Measurements from ENCODE around the gene SMYD5. TPM values are rescaled to one million over a fixed set of nuclear protein-coding genes. Genes with fewer than 3 reads are reported as not detected.

SMYD5 gene
- total RNA-seq, 1 experiment from 2014 or later, result 37.4 TPM

DNA sequence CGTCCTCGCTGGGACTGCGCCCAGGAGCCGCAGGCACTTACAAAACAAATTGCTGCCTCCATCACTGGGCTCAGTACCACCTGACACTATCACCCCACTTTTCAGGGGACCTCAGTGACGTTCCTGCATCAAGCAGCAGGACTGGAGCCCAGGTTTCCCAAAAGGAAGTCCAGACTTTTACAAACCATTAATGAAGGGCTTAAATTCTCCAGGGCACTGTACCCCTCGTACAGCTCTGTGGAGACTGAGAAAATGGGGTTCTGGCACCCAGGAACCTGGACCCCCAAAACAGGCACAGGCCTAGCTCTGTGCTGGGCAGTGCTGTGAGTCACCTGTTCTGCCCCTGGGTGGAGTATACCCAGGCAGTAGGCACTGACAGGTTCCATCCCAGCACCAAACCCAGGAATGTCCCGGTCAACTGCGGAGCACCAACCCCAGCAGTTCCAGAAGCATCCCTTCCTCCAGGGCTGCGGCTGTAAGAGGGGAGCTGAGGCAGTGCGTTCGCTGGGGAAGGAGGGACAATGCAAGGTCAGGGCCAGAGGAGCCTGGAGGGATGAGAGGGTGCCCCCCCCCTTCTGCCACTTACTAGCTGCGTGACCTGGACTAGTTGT, 36.3 kb upstream of the SMYD5 start:
- intact Hi-C loops (cut with micrococcal nuclease), result loop anchor here (1.0 to 5.0 kb wide), 5 partner anchors 35 to 405 kb away; no protein-coding TSS in a partner anchor
- Histone ChIP-seq H3K4me3 (replicated peaks in 1 of 2; ENCODE audit: low read depth in 1 of 2, low read length in 2 of 2) (peak overlapping the region; percentile 22 to 45), H2AFZ (ENCODE audit: low read depth, low read length, poor library complexity, severe bottlenecking) (peak overlapping the region; percentile 89), H4K20me1 (ENCODE audit: insufficient read depth) (no peaks in the 10 kb centered on the region), H3K9ac (ENCODE audit: low read length) (no peak overlapping the region; the same call in 1 of the 2 replicates), H3K9me2 (ENCODE audit: insufficient read depth) (no peaks in the 10 kb centered on the region), H3K79me2 (ENCODE audit: insufficient read depth, low read length) (no peaks in the 10 kb centered on the region), H3K4me1 (ENCODE audit: control insufficient read depth in 1 of 2, insufficient read depth in 2 of 2, low read length in 2 of 2) (peaks cover 9 to 14% of the 10 kb centered on the region in 2 experiments; a peak in 3 of 4 replicates), H3K4me2 (ENCODE audit: low read length) (peak overlapping the region; percentile 79), H3K27me3 (ENCODE audit: insufficient read depth, low read length) (no peaks in the 10 kb centered on the region), H3K36me3 (ENCODE audit: control insufficient read depth in 1 of 2, insufficient read depth in 2 of 2, low read length in 2 of 2) (no peaks in the 10 kb centered on the region), H3K27ac (ENCODE audit: low read depth, low read length) (no peak overlapping the region), H3K9me3 (ENCODE audit: control insufficient read depth in 1 of 2, insufficient read depth in 1 of 2, low read depth in 1 of 2, low read length in 2 of 2) (no peaks in the 10 kb centered on the region)
- ChIA-PET RAD21 (ENCODE audit: low non-redundant PET in 1 of 2, low total read pairs in 2 of 2, uncharacterized antibody in 2 of 2, unreplicated experiment in 2 of 2) (interaction anchor here (1.0 to 1.5 kb wide), 4 partner anchors 21 to 315 kb away, joined by 3 to 8 read pairs (median 4); partner anchors contain the start of gene SMYD5 (in 1 of the 2)), CTCF (interaction anchor here (0.6 to 2.6 kb wide), 31 partner anchors 10 to 397 kb away, joined by 3 to 31 read pairs (median 4); partner anchors contain the start of genes PRADC1 and SPR), POLR2A (interaction anchor here (0.6 to 1.3 kb wide), 2 partner anchors 35 to 56 kb away, joined by 3 to 5 read pairs; partner anchors contain the start of gene CCT7)
- DNase-seq (ENCODE audit: low read depth, low spot score), result no peak
- BruUV-seq (replicated peaks), result no TSS peak
- ATAC-seq, result peak; percentile 44
- TF ChIP-seq, protein P1, sequence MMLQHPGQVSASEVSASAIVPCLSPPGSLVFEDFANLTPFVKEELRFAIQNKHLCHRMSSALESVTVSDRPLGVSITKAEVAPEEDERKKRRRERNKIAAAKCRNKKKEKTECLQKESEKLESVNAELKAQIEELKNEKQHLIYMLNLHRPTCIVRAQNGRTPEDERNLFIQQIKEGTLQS (IDR thresholded peaks at IDR 0.05), result no peak
- TF ChIP-seq CEBPB (IDR thresholded peaks at IDR 0.05; ENCODE audit: low read depth) (no peak), YY1 (IDR thresholded peaks at IDR 0.05; ENCODE audit: extremely low read depth, insufficient replicate concordance, low read depth, low read length) (no peak), FOSL1 (IDR thresholded peaks at IDR 0.05; ENCODE audit: low read depth) (no peak)

DNA sequence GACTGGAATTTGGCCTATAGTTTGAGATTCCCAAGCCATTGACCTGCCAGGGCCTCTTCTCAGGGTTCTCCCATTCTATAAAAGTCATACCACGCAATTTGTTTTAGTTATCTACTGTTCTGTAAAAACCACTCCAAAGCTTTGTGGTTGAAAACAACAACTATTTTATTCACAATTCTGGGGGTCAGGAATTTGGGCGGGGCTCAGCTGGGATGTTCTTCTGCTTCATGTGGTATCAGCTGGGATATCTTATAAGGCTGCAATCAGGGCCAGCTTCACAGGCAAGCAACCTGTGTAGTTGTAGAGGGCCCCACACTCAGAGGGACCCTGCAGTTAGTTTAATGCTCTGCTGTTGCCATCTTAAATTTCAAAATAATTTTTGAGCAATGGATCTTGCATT, 28.1 kb upstream of the SMYD5 start:
- no peak for DNase-seq (ENCODE audit: low read depth, low spot score)
- Histone ChIP-seq H3K4me2 (ENCODE audit: low read length) (no peak overlapping the region), H3K36me3 (ENCODE audit: control insufficient read depth in 1 of 2, insufficient read depth in 2 of 2, low read length in 2 of 2) (no peaks in the 10 kb centered on the region), H3K79me2 (ENCODE audit: insufficient read depth, low read length) (no peaks in the 10 kb centered on the region), H3K9ac (ENCODE audit: low read length) (no peak overlapping the region), H3K27me3 (ENCODE audit: insufficient read depth, low read length) (peaks cover 13% of the 10 kb centered on the region; the same call in 1 of the 2 replicates), H3K9me2 (ENCODE audit: insufficient read depth) (no peaks in the 10 kb centered on the region), H3K9me3 (ENCODE audit: control insufficient read depth in 1 of 2, insufficient read depth in 1 of 2, low read depth in 1 of 2, low read length in 2 of 2) (no peaks in the 10 kb centered on the region), H3K27ac (ENCODE audit: low read depth, low read length) (no peak overlapping the region), H3K4me3 (replicated peaks in 1 of 2; ENCODE audit: low read depth in 1 of 2, low read length in 2 of 2) (no peak overlapping the region), H4K20me1 (ENCODE audit: insufficient read depth) (no peaks in the 10 kb centered on the region), H2AFZ (ENCODE audit: low read depth, low read length, poor library complexity, severe bottlenecking) (no peak overlapping the region), H3K4me1 (ENCODE audit: control insufficient read depth in 1 of 2, insufficient read depth in 2 of 2, low read length in 2 of 2) (no peaks in the 10 kb centered on the region)
- ChIA-PET POLR2A (no interaction called here), RAD21 (ENCODE audit: low non-redundant PET in 1 of 2, low total read pairs in 2 of 2, uncharacterized antibody in 2 of 2, unreplicated experiment in 2 of 2) (no interaction called here), CTCF (interaction anchor here (3.2 kb wide), 1 partner anchor 9 kb away, joined by 14 read pairs; no protein-coding TSS in a partner anchor)
- ATAC-seq, result no peak
- intact Hi-C loops (cut with micrococcal nuclease), result no loop called here
- no TSS peak for BruUV-seq (replicated peaks)
- no peak for TF ChIP-seq POLR2A (IDR thresholded peaks at IDR 0.05; ENCODE audit: borderline replicate concordance, extremely low read depth, insufficient read depth, insufficient read length)
- TF ChIP-seq EZH2phosphoT487 (IDR thresholded peaks at IDR 0.05; ENCODE audit: borderline replicate concordance), result no peak
- TF ChIP-seq CBX3 (IDR thresholded peaks at IDR 0.05; ENCODE audit: low read depth), result no peak
- TF ChIP-seq RAD21 (IDR thresholded peaks at IDR 0.05; ENCODE audit: low read depth), result no peak
- TF ChIP-seq, protein P2, sequence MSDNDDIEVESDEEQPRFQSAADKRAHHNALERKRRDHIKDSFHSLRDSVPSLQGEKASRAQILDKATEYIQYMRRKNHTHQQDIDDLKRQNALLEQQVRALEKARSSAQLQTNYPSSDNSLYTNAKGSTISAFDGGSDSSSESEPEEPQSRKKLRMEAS (IDR thresholded peaks at IDR 0.05), result no peak
- TF ChIP-seq TCF7L2 (IDR thresholded peaks at IDR 0.05; ENCODE audit: borderline replicate concordance, extremely low read depth, insufficient read depth, insufficient read length), result no peak
- TF ChIP-seq CEBPB (IDR thresholded peaks at IDR 0.05; ENCODE audit: low read depth), result no peak
- TF ChIP-seq EZH2 (IDR thresholded peaks at IDR 0.05), result no peak
- TF ChIP-seq ZFX (IDR thresholded peaks at IDR 0.05), result no peak
- TF ChIP-seq EGR1 (IDR thresholded peaks at IDR 0.05; ENCODE audit: low read depth), result no peak
- TF ChIP-seq, protein P3, sequence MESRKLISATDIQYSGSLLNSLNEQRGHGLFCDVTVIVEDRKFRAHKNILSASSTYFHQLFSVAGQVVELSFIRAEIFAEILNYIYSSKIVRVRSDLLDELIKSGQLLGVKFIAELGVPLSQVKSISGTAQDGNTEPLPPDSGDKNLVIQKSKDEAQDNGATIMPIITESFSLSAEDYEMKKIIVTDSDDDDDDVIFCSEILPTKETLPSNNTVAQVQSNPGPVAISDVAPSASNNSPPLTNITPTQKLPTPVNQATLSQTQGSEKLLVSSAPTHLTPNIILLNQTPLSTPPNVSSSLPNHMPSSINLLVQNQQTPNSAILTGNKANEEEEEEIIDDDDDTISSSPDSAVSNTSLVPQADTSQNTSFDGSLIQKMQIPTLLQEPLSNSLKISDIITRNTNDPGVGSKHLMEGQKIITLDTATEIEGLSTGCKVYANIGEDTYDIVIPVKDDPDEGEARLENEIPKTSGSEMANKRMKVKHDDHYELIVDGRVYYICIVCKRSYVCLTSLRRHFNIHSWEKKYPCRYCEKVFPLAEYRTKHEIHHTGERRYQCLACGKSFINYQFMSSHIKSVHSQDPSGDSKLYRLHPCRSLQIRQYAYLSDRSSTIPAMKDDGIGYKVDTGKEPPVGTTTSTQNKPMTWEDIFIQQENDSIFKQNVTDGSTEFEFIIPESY (IDR thresholded peaks at IDR 0.05; ENCODE audit: extremely low read depth, insufficient replicate concordance, low read length), result no peak
- TF ChIP-seq, protein P4, sequence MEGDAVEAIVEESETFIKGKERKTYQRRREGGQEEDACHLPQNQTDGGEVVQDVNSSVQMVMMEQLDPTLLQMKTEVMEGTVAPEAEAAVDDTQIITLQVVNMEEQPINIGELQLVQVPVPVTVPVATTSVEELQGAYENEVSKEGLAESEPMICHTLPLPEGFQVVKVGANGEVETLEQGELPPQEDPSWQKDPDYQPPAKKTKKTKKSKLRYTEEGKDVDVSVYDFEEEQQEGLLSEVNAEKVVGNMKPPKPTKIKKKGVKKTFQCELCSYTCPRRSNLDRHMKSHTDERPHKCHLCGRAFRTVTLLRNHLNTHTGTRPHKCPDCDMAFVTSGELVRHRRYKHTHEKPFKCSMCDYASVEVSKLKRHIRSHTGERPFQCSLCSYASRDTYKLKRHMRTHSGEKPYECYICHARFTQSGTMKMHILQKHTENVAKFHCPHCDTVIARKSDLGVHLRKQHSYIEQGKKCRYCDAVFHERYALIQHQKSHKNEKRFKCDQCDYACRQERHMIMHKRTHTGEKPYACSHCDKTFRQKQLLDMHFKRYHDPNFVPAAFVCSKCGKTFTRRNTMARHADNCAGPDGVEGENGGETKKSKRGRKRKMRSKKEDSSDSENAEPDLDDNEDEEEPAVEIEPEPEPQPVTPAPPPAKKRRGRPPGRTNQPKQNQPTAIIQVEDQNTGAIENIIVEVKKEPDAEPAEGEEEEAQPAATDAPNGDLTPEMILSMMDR (IDR thresholded peaks at IDR 0.05 in 2 of 3, conservative IDR thresholded peaks at IDR 0.05 in 1 of 3; ENCODE audit: borderline replicate concordance in 1 of 3, insufficient read depth in 1 of 3, low read depth in 2 of 3, low read length in 2 of 3), result no peak
